A673 (cell line): ENCODE data around the gene IPMK. TPM values are rescaled to one million over a fixed set of nuclear protein-coding genes. Genes with fewer than 3 reads are reported as not detected.
A peak's percentile ranks its signal among the peaks of the same experiment; 100 is the strongest.

ENCODE experiments used
- BruUV-seq: library from RNA; stranded (reverse); fragments of 400-500 nt; replicated peaks from 2 replicates; lab custom pipeline; 2021; lab: Mats Ljungman, UMichigan
- CTCF ChIA-PET: fragments of 300-600 bp; sonication (Branson Sonifier 250); formaldehyde crosslinking; loops from one replicate; lab custom pipeline; 2022; ENCODE audit warnings: antibody characterized with exemption; lab: Charles Lee
- POLR2A ChIA-PET: fragments of 300-600 bp; sonication (Branson Sonifier 250); formaldehyde crosslinking; loops from one replicate; lab custom pipeline; 2022; ENCODE audit warnings: antibody characterized with exemption; ENCODE audit not compliant: low non-redundant PET; lab: Charles Lee
- DNase-seq: peaks from one replicate; pipeline ENCODE4 v3.0.0-alpha.2; 2015; ENCODE audit warnings: low spot score
- H3K27ac ChIP-seq: fragments of 200-600 bp; sonication (generic); 2 replicates; pipeline ENCODE4 v1.5.1; 2016; ENCODE audit warnings: mixed run types, low read depth, mild to moderate bottlenecking, mixed read lengths, antibody characterized with exemption, low read length; ENCODE audit not compliant: poor library complexity, severe bottlenecking
- H3K27me3 ChIP-seq: fragments of 200-600 bp; sonication (generic); replicated peaks from 2 replicates; pipeline ENCODE4 v1.6.1; 2017; ENCODE audit warnings: mixed run types, low read depth, mild to moderate bottlenecking, mixed read lengths, antibody characterized with exemption, low read length; ENCODE audit not compliant: insufficient read depth, poor library complexity
- H3K36me3 ChIP-seq: fragments of 200-600 bp; sonication (generic); 2 replicates; pipeline ENCODE4 v1.6.1; 2016; ENCODE audit warnings: mixed run types, mild to moderate bottlenecking, mixed read lengths, antibody characterized with exemption, low read length; ENCODE audit not compliant: insufficient read depth, poor library complexity, severe bottlenecking
- H3K4me1 ChIP-seq: fragments of 200-600 bp; sonication (generic); 2 replicates; pipeline ENCODE4 v1.6.1; 2017; ENCODE audit warnings: mixed run types, mild to moderate bottlenecking, mixed read lengths, antibody characterized with exemption, low read length; ENCODE audit not compliant: insufficient read depth, poor library complexity, severe bottlenecking
- H3K4me3 ChIP-seq: fragments of 200-600 bp; sonication (generic); 2 replicates; pipeline ENCODE4 v1.5.1; 2016; ENCODE audit warnings: low read depth, mixed run types, mild to moderate bottlenecking, mixed read lengths, low read length; ENCODE audit not compliant: poor library complexity, severe bottlenecking
- H3K9me3 ChIP-seq: fragments of 200-600 bp; sonication (generic); 2 replicates; pipeline ENCODE4 v1.6.1; 2016; ENCODE audit warnings: mixed run types, low read depth, mild to moderate bottlenecking, mixed read lengths, antibody characterized with exemption, low read length; ENCODE audit not compliant: poor library complexity, severe bottlenecking
- CTCF ChIP-seq: fragments of 300-800, 200-600 bp; sonication (generic); conservative IDR thresholded peaks from 2 replicates; pipeline ENCODE4 v1.5.1; 2017; ENCODE audit warnings: low read depth, mild to moderate bottlenecking, antibody characterized with exemption, low read length, moderate library complexity, mixed read lengths
- EZH2 ChIP-seq: fragments of 200-600 bp; sonication (generic); IDR thresholded peaks from 2 replicates; pipeline ENCODE4 v1.6.1; 2017; ENCODE audit warnings: borderline replicate concordance, low read depth, mild to moderate bottlenecking, mixed read lengths, antibody characterized with exemption, low read length; ENCODE audit not compliant: poor library complexity, severe bottlenecking
- intact Hi-C: fragments of 100-400 bp; cut with micrococcal nuclease; formaldehyde crosslinking; loops from one replicate; pipeline ENCODE4 v1.10.0; 2022; ENCODE audit not compliant: unreplicated experiment
- total RNA-seq: library from RNA; stranded (reverse); gene quantifications from 2 replicates; pipeline ENCODE4 v1.2.3, GENCODE V29; 2021

The IPMK gene
- total RNA-seq, 1 experiment from 2014 or later = 8.2 TPM

DNA sequence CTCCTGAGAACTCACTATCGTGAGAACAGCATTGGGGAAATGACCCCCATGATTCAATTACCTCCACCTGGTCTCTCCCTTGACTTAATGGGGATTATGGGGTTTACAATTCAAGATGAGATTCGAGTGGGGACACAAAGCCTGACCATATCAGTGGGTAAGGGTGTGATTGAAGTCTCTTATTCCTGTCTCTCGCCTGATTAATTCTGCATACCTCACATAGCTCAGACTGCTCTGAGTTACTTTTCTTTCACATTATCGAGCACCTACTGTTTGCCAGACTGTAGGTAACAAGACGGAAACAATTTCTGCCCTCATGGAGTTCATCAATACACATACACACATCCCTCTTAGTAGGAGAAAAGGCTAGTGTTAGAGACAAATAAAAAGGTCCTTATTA is 26.3 kb upstream of the IPMK start:
- CTCF ChIA-PET = no interaction called here
- no peak overlapping the region for H3K4me3 ChIP-seq
- no peaks in the 10 kb centered on the region for H3K9me3 ChIP-seq

GRCh38 chr10:58291538-58292174 is 24.0 kb upstream of the IPMK start:
- no peaks in the 10 kb centered on the region for H3K9me3 ChIP-seq
- H3K27me3 ChIP-seq = no peaks in the 10 kb centered on the region
- ChIA-PET POLR2A (interaction anchor here (0.6 kb wide), 1 partner anchor 113 kb away, joined by 7 read pairs; no protein-coding TSS in a partner anchor), CTCF (interaction anchor here (1.0 to 1.6 kb wide), 5 partner anchors 15 to 139 kb away, joined by 3 to 8 read pairs (median 6); partner anchors contain the start of gene CISD1)
- intact Hi-C loops = loop anchor here (1.0 to 5.0 kb wide), 2 partner anchors 114 to 219 kb away; no protein-coding TSS in a partner anchor
- H3K4me1 ChIP-seq = peaks cover 6% of the 10 kb centered on the region
- H3K27ac ChIP-seq = no peak overlapping the region
- peak; percentile 67 for DNase-seq
- TF ChIP-seq EZH2 (no peak), CTCF (peak; percentile 78)
- no peak overlapping the region for H3K4me3 ChIP-seq
- no peaks in the 10 kb centered on the region for H3K36me3 ChIP-seq
- BruUV-seq = no TSS peak

More for the DNA sequence above, 26.3 kb upstream of the IPMK start:
- BruUV-seq = no TSS peak
- no peak for DNase-seq
- Histone ChIP-seq H3K4me1 (peaks cover 6% of the 10 kb centered on the region), H3K27me3 (no peaks in the 10 kb centered on the region), H3K36me3 (no peaks in the 10 kb centered on the region), H3K27ac (no peak overlapping the region)
- intact Hi-C loops = loop anchor here (5.0 kb wide), 1 partner anchor 222 kb away; no protein-coding TSS in a partner anchor
- POLR2A ChIA-PET = no interaction called here
- no peak for TF ChIP-seq EZH2
- no peak for TF ChIP-seq CTCF

DNA sequence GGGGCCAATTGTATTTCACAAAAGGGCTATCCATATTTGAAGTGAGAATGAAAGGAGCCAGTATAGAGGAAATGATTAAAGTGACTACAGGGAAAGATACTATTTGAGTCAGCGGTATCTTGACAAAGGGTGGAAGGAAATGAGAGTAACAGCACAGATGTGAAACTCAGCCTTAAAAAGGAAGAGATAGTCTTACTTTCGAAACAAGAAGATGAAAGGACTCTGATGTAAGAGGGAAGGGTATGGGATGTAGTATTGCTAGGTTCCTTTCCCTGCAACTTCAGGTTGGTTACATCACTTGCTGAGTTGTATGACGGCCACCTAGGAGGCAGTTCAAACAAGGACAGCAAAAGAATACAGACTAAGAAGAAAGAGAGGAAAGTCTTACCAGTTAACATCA is 14.9 kb upstream of the IPMK start:
- CTCF ChIA-PET = no interaction called here

More for the DNA sequence above, 14.9 kb upstream of the IPMK start:
- DNase-seq = peak; percentile 23
- BruUV-seq = no TSS peak
- peaks cover 18% of the 10 kb centered on the region for H3K4me1 ChIP-seq
- POLR2A ChIA-PET = no interaction called here
- peak overlapping the region; percentile 7 for H3K27ac ChIP-seq
- no peak overlapping the region for H3K4me3 ChIP-seq
- H3K9me3 ChIP-seq = no peaks in the 10 kb centered on the region
- intact Hi-C loops = no loop called here
- no peaks in the 10 kb centered on the region for H3K27me3 ChIP-seq
- TF ChIP-seq EZH2 (no peak), CTCF (no peak)
- H3K36me3 ChIP-seq = peaks cover 22% of the 10 kb centered on the region
